HUDEP-2 (cell line): Measurements from ENCODE around the gene CHST12.

Source experiments
- DNase-seq, 76 experiments: peaks; one replicate each; lab custom pipeline; 2025; ENCODE audit not compliant: unreplicated experiment in 76 of 76; lab: John Stamatoyannopoulos, UW

CHST12 gene

DNA sequence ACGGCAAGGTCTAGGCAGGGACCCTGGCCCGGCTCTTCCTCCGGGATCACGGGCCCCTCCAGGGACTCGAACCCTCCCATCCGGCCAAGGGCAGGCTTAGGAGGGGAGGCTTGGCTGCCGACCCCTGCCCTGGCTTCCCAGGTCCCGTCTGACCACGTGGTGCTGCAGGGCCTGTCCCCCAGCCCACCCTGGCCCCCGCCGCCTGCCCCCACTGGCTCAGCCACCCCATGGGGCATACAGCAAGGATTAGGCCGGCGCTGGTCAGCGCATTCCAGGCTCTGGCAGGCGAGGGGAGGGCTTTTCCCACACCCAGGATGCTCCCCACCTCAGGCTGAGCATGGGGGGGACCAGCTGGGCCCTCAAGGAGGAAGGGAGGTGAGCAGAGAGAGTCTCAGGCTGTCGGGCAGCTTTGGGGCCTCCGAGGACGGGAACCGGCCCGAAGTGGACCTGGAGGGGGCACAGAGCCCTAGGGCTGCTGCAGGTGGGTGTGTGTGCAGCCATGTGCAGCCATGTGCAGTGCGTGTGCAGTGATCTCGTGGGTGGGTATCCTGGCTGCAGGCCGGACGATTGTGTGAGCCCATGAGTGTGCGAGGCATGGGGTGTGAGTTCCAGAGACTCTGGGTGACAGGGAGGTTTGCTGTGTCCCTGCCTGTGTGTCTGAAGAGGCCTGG is 73.5 kb downstream of the CHST12 start:
- no peak for DNase-seq

DNA sequence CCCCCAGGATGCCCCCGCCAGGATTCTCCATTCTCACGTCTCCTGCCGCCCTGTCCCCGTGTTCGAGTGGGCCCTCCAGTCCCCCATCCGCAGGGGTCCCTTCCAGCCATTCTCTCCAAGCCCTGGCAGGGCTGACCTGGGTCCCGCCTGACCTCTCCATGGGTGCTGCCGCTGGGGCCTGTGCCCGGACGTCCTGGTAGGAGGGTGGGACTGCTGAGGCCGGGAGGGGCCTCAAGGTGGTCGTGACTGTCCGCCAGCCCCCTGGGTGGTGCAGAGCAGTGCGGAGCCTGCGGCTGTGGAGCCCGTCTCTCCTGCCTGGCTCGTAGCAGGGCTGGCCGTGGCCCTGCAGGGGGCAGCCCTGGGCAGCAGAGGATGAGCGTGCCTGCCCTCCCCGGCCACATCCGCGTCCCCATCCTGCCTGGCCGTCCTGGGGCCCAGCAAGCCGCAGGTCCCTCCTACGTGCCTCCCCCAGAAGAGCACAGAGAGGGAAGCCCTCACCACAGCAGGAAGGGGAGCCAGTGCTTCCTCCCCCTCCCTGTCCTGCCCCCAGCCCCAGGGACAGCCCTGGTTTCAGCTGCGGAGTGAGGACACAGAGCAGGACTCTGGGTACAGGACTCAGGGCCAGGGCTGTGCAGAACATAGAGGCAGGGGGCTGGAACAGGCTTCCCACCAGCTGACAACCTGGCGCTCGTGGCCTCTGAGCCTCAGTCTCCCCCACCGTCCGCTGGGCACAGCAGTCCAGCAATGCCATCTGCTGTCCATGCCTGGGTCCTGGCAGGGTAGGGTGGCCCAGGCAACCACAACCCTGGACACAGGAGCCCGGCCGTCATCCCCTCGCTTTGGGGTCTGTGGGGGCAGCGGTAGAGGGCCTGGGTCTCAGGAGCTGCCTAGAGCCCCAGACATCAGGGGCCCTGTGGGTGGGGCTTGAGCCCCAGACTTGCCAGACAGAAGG is 74.3 kb downstream of the CHST12 start:
- peak in 40 of 76 experiments; percentile 8 to 62 (median 34) for DNase-seq

DNA sequence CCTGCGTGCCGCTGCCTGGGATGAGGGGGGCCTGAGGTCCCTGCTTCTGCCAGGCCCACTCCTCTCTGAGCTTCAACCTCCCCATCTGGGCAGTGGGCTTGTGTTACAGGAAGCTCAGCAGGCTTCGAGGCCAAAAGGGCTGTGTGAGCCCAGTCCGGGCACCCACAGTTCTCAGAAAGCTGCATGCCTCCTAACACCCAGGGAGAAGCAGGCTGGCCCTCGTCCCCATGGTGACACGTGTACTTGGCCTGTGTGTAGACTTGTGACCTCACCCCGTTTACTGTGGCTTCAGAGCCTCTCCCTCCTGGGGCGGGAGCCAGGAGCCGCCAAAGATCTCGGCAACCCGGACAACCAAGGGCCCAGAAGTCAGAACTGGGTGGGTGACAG is 75.0 kb downstream of the CHST12 start:
- peak in 65 of 76 experiments; percentile 2 to 91 (median 60) for DNase-seq

DNA sequence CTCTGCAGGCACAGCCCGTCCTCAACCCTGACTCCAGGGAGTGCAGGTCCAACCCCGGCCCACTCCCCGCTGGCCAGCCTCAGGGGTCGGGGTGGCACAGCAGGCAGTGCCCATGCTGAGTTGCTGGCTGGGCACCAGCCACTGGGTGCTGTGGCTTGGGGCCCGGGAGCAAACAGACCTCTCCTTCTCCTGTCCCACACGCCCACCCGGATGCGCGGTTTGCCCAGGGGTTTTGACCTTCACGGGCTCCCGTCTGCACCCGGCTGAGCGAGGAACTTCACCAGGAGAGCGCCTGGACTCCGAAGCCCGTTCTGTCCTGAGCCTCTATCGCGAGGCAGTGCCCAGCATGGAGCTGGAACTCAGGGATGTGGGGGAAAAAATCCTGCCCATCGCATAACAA is 75.4 kb downstream of the CHST12 start:
- no peak for DNase-seq

DNA sequence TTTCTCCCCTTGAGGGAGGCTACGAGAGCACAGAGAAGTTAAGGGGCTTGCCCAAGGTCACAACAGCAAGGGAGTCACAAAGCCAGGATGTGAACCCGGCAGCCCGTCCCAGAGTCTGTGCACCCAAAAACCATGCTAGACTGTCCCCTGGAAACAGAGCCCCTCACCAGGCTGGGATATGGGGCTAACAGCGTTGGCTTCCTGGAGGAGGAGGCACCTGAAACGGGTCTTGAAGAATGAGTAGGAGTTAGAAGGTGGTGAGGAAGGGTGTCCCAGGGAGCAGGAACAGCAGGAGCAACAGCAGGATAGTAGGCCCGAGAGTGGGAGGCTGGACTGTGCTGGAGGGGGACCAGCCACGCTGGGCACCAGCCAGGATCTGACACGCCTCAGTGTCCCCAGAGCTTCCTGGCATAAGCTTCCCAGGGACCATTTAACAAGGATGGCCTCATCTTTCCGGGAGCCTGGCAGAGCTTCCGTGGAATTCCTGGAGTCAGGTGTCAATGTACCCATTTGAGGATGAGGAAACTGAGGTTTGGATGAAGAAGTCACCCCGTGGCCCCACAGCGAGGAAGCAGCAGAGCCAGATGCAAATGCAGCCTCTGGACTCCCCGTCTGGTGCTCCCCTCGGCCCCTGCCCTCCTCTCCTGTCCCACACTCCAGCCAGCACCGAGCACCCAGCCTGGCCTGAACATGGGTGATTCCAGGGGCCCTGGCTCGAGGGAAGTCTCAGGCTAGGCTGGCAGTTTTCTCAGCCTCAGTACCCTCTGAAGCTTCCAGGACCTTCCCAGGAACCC is 76.1 kb downstream of the CHST12 start:
- no peak for DNase-seq

DNA sequence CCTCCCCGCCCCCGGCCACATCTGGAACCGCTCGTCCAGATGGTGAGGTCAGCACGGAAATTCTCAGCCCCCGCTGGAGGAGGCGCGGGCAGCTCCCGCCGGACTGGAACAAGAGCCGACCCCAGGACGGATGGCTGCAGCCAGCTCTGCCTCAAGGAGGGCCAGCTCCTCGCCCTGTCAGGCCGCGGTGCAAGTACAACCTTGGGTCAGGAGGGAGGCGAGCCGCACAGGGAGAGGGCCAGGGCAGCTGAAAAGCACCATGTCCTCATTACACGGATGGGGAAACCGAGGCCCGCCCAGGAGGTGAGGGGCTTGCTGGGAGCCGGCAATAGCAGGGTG is 76.6 kb downstream of the CHST12 start:
- no peak for DNase-seq

DNA sequence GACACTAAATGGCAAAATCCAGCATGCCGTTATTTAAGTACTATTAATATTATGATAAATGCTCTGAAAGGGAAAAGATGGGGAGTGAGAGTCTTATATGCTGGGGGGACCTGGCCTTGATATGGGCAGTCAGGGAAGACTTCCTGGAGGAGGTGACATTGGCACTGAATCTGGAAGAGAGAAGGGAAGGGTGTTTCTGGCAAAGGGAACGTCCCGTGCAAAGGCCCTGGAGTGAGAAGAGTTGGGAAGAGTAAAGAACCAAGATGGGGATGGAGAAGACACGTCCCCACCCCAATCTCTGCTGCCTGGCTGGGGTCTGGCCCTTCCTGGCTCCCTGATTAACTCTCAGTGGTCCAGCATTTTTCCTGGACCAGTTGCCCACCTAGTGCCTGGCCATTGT is 77.8 kb downstream of the CHST12 start:
- no peak for DNase-seq

DNA sequence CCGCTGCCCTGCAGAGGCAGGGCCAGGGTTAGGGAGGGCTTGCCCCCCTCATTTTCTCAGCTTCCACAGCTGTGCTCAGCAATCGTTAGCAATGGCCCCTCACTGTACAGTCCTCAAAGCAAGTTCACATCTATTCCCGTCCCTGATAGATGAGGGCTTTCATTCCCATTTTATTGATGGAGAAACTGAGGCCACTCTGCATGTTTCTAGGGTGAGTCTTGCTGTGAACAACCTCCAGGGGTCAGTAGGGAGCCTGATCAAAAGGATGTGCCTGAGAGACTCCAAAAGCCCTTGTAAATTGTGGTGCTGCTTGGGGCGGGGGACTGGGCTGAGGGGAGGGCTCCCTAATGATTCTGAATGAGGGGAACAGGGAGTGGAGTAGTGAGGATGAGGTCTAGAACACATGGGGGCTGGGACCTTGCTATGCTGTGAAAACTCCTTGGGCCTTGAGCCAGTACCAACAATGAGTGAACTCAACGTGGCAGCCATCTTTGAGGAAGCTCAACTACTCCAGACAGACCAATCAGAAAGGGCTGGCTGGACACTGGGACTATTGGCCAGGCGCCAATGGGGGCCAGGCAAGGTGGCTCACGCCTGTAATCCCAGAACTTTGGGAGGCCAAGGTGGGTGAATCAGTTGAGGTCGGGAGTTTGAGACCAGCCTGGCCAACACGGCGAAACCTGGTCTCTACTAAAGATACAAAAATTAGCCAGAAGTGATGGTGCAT is 79.5 kb downstream of the CHST12 start:
- DNase-seq: no peak

DNA sequence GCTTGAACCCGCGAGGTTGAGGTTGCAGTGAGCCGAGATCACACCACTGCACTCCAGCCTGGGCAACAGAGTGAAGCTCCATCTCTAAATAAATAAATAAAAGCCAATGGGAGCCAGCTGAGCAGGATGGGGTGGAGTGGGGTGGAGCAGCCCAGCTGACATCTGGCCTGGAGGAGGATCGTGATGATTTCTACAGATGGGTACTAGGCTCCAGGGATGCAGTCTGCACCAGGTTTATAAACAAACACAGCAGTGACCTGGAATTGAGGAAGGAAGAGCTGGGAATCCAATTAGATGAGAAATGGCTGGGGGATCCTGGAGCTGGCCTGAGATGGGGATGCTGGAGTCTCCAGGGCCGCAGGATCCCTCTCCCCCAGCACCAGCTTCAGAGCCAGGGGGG is 80.1 kb downstream of the CHST12 start:
- no peak for DNase-seq

DNA sequence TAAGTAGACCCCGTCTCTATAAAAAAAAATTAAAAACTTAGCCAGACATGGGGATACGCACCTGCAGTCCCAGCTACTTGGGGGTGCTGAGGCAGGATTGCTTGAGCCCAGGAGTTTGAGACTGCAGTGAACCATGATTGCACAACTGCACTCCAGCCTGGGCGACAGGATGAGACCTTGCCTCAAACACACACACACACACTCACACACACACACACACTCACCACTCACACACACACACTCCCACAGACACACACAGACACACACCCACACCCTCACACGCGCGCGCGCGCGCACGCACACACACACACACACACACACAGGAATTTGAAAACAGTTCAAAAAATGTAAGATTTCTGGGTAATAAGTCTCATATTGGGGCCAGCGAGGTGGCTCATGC is 81.5 kb downstream of the CHST12 start:
- DNase-seq: no peak

DNA sequence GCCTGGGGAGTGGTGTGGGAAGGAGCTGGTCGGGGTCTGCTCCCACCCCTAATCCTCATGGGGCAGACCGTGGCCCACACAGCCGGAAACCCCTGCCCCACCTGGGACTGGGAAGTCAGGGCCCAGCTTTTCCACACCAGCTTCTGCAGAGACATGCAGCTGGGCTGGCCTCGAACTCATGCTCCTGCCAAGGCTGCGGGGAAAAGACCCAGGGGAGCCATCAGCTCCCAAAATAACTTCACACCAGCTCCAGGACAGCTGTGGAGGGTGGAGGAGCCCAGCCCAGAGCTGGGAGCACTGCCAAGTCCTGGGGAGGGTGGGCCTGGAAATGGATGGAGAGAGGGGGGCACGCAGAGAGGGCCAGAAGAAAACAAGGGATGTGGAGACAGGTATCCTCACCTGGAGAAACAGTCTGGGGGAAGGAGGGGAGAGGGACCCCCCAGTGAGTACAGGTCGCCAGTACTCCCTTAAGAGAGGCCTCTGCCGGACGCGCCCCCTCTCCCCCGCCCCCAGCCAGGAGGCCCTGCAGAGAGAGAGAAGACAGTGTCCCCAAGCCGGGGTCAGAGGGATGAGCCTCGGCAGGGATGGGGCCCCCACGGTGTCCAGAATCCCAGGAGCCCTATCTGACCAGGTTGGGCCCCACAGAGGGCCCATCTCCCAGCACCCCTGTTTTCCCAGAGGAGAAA is 84.3 kb downstream of the CHST12 start:
- no peak for DNase-seq

DNA sequence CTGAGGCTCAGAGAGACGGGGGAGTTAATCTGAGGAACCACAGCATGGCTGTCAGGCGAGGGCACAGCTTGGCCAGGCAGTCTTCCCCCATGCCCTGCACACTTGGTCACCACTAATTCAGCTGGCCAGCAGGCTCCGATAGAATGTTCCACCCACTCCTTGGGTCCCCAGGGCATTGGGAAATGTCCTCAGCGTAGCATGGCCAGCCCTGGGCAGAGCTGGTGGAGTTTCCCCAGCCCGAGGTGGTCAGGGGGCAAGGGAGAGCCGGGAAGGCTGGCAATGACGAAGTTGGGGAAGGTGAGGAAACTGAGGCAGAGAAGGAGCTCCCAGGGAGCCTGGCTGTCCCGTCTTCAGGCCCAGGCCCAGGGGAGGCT is 84.8 kb downstream of the CHST12 start:
- no peak for DNase-seq

DNA sequence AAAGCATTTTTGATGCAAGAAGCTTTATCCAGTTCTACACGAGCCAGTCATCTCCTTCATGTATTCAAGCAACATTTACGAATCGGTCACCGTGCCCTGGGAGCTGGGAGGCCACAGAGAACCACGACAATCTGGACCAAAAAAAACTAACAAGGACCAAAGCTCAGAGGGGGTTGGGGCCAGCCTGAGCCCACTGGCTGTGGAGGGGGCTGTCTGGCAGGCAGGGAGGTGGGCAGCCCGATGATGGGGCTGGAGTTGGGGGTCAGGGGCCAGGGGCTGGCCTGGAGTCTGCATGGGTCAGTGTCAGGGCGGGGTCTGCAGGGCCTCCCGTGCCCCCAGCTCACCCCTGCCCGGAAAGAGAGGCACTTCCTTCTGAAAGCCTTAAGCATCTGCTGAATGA is 85.3 kb downstream of the CHST12 start:
- no peak for DNase-seq

DNA sequence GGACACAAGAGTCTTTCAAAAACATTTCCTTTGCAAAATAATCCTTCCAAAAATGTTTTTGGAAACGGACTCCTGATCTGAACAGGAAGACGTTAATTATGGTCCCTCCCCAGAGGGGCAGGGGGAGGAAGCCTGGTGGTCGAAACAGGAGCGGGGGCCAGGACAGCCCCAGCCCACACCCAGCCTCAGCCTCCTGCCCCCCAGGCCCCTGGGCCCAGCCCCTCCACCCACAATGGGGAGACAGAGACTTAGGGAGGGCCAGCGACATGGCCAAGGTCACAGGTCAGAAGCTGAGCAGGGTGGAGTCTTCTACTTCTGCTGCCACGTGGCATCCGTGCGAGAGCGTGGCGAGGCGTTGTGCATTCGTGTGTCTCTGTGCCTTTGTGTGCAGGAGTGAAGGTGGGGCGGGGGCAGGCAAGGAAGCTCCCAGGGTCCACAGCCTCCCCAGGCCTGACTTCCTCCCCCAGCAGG is 86.8 kb downstream of the CHST12 start:
- no peak for DNase-seq

DNA sequence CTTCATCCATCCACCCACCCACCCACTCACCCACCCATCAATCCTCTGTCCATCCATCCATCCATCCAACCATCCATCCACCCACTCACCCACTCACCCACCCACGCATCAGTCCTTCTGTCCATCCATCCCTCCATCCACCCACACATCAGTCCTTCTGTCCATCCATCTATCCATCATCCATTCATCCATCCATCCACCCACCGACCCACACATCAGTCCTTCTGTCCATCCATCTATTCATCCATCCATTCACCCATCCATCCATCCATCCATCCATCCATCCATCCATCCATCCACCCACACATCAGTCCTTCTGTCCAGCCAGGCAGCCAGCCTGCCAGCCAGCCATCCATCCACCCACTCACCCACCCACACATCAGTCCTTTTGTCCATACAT is 88.6 kb downstream of the CHST12 start:
- no peak for DNase-seq

DNA sequence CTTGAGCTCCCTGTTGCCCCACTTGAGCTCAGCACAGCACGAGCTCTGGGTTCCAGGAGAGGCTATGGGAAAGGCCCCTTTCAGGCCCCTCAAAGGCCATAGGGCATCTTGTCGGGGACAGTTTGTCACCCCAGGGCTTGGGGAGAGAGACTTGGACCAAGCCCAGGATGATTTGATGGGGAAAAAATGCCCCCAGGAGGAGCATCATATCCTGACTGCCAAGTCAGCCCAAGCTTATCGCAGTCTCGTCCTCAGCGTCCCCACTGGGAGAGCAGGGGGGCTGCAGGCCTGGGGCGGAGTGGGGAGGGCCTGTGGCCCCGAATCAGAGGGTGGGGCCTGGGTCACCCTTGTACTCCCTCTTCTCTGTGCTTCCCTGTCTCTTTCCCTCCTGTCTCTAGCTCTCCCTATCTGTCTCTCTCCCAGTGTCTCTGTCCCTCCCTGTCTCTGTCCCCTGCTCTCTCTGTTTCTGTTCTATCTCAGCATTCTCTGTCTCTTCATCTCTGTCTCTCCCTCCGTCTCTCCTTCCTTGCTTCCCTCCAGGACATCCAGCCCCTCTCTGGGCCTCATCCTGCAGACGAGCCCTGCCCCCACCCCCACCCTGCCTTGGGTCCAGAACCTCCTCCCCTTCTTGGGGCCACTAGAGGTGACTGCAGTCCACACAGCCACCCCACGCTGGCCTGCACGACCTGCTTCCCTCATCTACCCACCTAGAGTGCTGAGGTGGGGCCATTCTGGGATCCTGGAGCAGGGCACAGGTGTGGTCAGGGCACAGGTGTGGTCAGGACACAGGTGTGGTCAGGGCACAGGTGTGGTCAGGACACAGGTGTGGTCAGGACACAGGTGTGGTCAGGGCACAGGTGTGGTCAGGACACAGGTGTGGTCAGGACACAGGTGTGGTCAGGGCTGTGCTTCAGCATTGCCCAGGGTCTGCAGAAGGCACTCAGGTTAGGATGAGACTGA is 90.1 kb downstream of the CHST12 start:
- DNase-seq: no peak

DNA sequence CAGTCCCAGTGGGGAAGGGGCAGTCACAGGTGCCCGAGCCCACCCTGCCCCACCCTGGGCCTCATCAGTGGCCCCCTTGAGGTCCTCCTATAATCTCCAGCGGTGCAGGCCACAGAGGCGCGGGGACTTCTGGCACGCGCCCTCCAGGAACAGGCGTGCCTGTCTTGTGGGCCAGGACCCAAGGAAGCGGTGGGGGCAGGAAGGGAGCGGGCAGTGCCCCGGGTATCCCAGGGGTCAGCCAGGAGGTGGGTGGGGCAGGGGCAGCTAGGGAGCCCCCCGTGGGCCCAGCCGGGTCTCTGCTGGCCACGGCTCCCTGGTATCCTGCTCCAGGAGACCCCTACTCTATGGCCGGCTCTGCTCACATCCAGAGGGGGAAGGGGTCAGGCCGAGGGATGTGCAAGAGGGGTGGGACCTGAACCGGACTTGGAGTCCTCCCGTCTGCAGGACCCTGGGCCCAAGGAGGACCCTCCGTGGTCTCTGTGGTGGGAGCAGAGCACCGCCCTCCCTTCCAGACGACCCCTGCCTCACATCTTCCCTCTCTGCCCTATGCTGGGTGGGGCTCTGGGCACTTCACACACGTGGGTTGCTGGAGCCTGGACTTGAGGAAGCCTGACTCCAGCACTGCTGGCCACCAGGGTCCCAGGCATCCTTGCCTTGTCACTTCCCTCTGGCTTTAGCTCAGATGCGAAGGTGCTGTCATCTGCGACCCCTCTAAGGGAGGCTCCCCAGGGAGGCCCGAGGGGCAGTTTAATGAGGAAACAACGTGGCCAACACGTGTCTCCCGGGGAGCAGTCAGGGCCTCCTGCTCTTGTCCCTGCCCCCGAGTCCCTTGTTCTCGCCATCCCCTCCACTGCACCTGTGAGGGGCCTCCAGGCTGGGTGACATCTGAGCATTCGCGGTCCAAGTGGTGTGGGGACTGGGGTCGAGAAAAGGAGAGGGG is 91.0 kb downstream of the CHST12 start:
- no peak for DNase-seq
